GM12878 (cell line): Measurements from ENCODE around the gene UBE2QL1. TPM values are rescaled to one million over a fixed set of nuclear protein-coding genes. Genes with fewer than 3 reads are reported as not detected.

Experiments
- ATAC-seq: fragments of 200-7000 bp; cut with Tn5 transposase; 3 replicates; pipeline ENCODE4 v1.9.1; 2020; ENCODE audit warnings: mild to moderate bottlenecking, moderate library complexity
- BruUV-seq: library from RNA; stranded (reverse); fragments of 400-500 nt; replicated peaks from 2 replicates; lab custom pipeline; 2021; lab: Mats Ljungman, UMichigan
- CTCF ChIA-PET: fragments of 300-600 bp; sonication (Branson Sonifier 250); formaldehyde crosslinking; extraction: SDS; loops from one replicate; lab custom pipeline; 2021; ENCODE audit warnings: inconsistent platforms; lab: Yijun Ruan, JAX
- POLR2A ChIA-PET: fragments of 350-600 bp; formaldehyde crosslinking; extraction: SDS; loops from one replicate; lab custom pipeline; 2021; ENCODE audit warnings: inconsistent platforms; lab: Charles Lee
- RAD21 ChIA-PET: fragments of 300-600 bp; sonication (Branson Sonifier 250); formaldehyde crosslinking; loops from one replicate; lab custom pipeline; 2023; ENCODE audit warnings: antibody characterized with exemption; ENCODE audit not compliant: unreplicated experiment; lab: Charles Lee
- SMC1A ChIA-PET: fragments of 300-600 bp; sonication (Branson Sonifier 250); formaldehyde crosslinking; loops from one replicate; lab custom pipeline; 2023; ENCODE audit not compliant: unreplicated experiment, uncharacterized antibody; lab: Charles Lee
- DNase-seq: peaks from one replicate; pipeline ENCODE4 v3.0.0-alpha.2; 2011; ENCODE audit warnings: low read depth, low spot score
- FAIRE-seq: peaks from 3 replicates; lab custom pipeline; 2011; peaks lifted over from hg19 to GRCh38; lab: Jason Lieb, UNC
- H2AFZ ChIP-seq: 2 replicates; pipeline ENCODE4 v1.6.0; 2011; ENCODE audit warnings: low read depth, low read length, control low read depth; ENCODE audit not compliant: control insufficient read depth
- H3K27ac ChIP-seq: 2 replicates; pipeline ENCODE4 v1.5.1; 2011; ENCODE audit warnings: control low read depth; ENCODE audit not compliant: control insufficient read depth, insufficient read depth
- H3K27me3 ChIP-seq, 2 experiments: replicated peaks in 1 of 2; 2 replicates each; pipeline versions ENCODE4 v1.6.0 to v1.6.1; 2011; ENCODE audit warnings: low read length in 1 of 2; ENCODE audit not compliant: control insufficient read depth in 2 of 2, insufficient read depth in 2 of 2
- H3K36me3 ChIP-seq, 2 experiments: 2 replicates each; pipeline ENCODE4 v1.5.1; 2011; ENCODE audit warnings: low read length in 1 of 2; ENCODE audit not compliant: control insufficient read depth in 2 of 2, insufficient read depth in 2 of 2
- H3K4me1 ChIP-seq: 2 replicates; pipeline ENCODE4 v1.6.1; 2011; ENCODE audit warnings: mild to moderate bottlenecking, low read length, moderate library complexity, mixed read lengths; ENCODE audit not compliant: control insufficient read depth, insufficient read depth
- H3K4me2 ChIP-seq: 2 replicates; pipeline ENCODE4 v1.6.0; 2011; ENCODE audit warnings: control low read depth; ENCODE audit not compliant: control insufficient read depth, insufficient read depth
- H3K4me3 ChIP-seq: fragments of 200-600 bp; sonication (generic); 2 replicates; pipeline ENCODE4 v1.5.1; 2016
- H3K79me2 ChIP-seq: 2 replicates; pipeline ENCODE4 v1.6.0; 2011; ENCODE audit warnings: low read length; ENCODE audit not compliant: control insufficient read depth, insufficient read depth
- H3K9ac ChIP-seq: 2 replicates; pipeline ENCODE4 v1.8.0; 2011; ENCODE audit warnings: low read length, control low read depth, mixed read lengths; ENCODE audit not compliant: control insufficient read depth, insufficient read depth
- H3K9me3 ChIP-seq: replicated peaks from 3 replicates; pipeline ENCODE4 v1.5.1; 2011; ENCODE audit warnings: mild to moderate bottlenecking, low read length; ENCODE audit not compliant: control insufficient read depth, insufficient read depth
- H4K20me1 ChIP-seq: 2 replicates; pipeline ENCODE4 v1.6.0; 2011; ENCODE audit not compliant: control insufficient read depth, insufficient read depth
- CHD4 ChIP-seq: fragments of 200-600 bp; sonication (generic); IDR thresholded peaks from 2 replicates; pipeline ENCODE4 v1.6.1; 2016; ENCODE audit warnings: mild to moderate bottlenecking
- NFYB ChIP-seq: IDR thresholded peaks from 2 replicates; pipeline ENCODE4 v1.6.1; 2011; ENCODE audit warnings: low read depth, mild to moderate bottlenecking, low read length, improper control_type of control experiment, moderate library complexity; ENCODE audit not compliant: insufficient read depth
- WGBS: methylation state at CpG from one replicate; pipeline ENCODE4 v1.1.6; 2016; ENCODE audit warnings: low lambda C conversion rate; ENCODE audit not compliant: insufficient replicate concordance, insufficient coverage; ENCODE audit errors: missing lambda C conversion rate; 5-methylcytosine and 5-hydroxymethylcytosine counted together
- in situ Hi-C: fragments of 300-500 bp; cut with MboI; formaldehyde crosslinking; loops from 9 replicates; pipeline ENCODE4 v1.14.3; 2018; ENCODE audit warnings: mixed read lengths
- intact Hi-C: fragments of 100-400 bp; cut with micrococcal nuclease; formaldehyde crosslinking; loops from one replicate; pipeline ENCODE4 v1.14.2; 2022; ENCODE audit not compliant: unreplicated experiment
- polyA plus RNA-seq, 11 experiments: library from polyadenylated mRNA; depleted of rRNA in 4 of 11; unstranded in 6 of 11; stranded (reverse) in 5 of 11; fragments of >200 nt; fragmentation: Nextera tagmentation in 4 of 11; fragmentation: Illumina TruSeq in 1 of 11; extraction: Ambion mirVana in 4 of 11; extraction: Trizol in 1 of 11; gene quantifications; 1 replicate in 1 of 11; 2 replicates in 10 of 11; pipeline versions ENCODE4 v1.2.1 to v1.2.3, GENCODE V29; 2011 to 2016; ENCODE audit warnings: inconsistent platforms in 2 of 11, missing spikeins in 2 of 11, low read depth in 1 of 11
- total RNA-seq, 4 experiments: library from RNA; depleted of rRNA in 3 of 4; stranded (reverse); fragments of >200 nt in 3 of 4; fragmentation: Illumina TruSeq in 1 of 4; extraction: Trizol in 1 of 4; gene quantifications; 2 replicates each; pipeline versions ENCODE4 v1.2.1 to v1.2.3, GENCODE V29; 2013 to 2021
- TF ChIP-seq, protein P1 (sequence below): fragments of 450-650 bp; IDR thresholded peaks from 2 replicates; pipeline ENCODE4 v1.6.1; 2017; ENCODE audit warnings: antibody characterized with exemption, mild to moderate bottlenecking, moderate library complexity

The UBE2QL1 gene
- total and polyA plus RNA-seq, 10 of the 15 experiments (the other 5 are each of a cell fraction or from before 2014, with no cell fraction given): 0.03 to 0.62 (median 0.04) TPM; not detected in 6

DNA sequence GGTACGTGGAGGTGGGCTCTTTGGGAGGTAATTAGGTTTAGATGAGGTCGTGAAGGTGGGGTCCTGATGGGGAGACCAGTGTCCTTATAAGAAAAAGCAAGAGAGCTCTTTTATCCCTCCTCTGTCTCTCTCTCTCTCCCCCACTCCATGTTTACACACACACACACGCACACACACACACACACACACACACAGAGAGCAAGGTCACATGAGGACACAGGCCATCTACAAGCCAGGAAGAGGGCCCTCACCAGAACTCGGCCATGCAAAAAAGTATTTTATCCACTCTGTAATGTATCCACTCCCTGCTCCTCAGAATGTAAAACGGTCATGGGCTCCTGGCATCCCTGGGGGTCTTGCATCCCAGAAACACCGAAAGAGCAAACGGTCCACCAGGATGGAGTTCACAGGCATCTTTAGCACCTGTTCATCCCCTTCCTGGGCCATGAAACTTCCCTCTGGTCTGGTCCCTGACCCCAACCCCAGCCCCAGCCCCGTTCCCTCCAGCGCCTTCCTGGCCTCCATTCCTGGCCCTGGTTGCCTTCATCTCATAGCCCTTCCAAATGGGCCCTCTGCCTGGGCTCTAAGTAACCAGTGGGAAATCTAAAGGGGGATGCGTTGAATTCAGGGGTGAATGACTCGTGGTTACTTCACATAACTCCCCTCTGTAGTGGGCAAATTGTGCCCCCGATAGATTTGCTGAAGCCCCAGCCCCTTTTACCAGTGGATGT lies 95.3 kb downstream of the UBE2QL1 start:
- DNase-seq (no peak), ATAC-seq (no peak), FAIRE-seq (no peak)
- no TSS peak for BruUV-seq
- WGBS: 26% methylated on average over 11 of the region's 12 CpGs
- H3K4me2 ChIP-seq: no peak overlapping the region
- in situ Hi-C loops (no loop called here), intact Hi-C loops (no loop called here)
- no peaks in the 10 kb centered on the region for H3K4me1 ChIP-seq
- peaks cover 1% of the 10 kb centered on the region; the same call in 1 of the 3 replicates for H3K9me3 ChIP-seq
- no peak for TF ChIP-seq NFYB
- no peak for TF ChIP-seq CHD4
- TF ChIP-seq, protein P1, sequence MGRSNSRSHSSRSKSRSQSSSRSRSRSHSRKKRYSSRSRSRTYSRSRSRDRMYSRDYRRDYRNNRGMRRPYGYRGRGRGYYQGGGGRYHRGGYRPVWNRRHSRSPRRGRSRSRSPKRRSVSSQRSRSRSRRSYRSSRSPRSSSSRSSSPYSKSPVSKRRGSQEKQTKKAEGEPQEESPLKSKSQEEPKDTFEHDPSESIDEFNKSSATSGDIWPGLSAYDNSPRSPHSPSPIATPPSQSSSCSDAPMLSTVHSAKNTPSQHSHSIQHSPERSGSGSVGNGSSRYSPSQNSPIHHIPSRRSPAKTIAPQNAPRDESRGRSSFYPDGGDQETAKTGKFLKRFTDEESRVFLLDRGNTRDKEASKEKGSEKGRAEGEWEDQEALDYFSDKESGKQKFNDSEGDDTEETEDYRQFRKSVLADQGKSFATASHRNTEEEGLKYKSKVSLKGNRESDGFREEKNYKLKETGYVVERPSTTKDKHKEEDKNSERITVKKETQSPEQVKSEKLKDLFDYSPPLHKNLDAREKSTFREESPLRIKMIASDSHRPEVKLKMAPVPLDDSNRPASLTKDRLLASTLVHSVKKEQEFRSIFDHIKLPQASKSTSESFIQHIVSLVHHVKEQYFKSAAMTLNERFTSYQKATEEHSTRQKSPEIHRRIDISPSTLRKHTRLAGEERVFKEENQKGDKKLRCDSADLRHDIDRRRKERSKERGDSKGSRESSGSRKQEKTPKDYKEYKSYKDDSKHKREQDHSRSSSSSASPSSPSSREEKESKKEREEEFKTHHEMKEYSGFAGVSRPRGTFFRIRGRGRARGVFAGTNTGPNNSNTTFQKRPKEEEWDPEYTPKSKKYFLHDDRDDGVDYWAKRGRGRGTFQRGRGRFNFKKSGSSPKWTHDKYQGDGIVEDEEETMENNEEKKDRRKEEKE: no peak
- peaks cover 0 to 1% of the 10 kb centered on the region in 2 experiments; a peak in 2 of 4 replicates for H3K27me3 ChIP-seq
- CTCF ChIA-PET: no interaction called here
- no peaks in the 10 kb centered on the region for H4K20me1 ChIP-seq
- no peaks in the 10 kb centered on the region for H3K36me3 ChIP-seq
- no peaks in the 10 kb centered on the region for H3K79me2 ChIP-seq
- no peak overlapping the region for H3K9ac ChIP-seq
- RAD21 ChIA-PET: no interaction called here
- H3K27ac ChIP-seq: no peak overlapping the region
- SMC1A ChIA-PET: no interaction called here
- H3K4me3 ChIP-seq: no peak overlapping the region
- no peak overlapping the region for H2AFZ ChIP-seq
- POLR2A ChIA-PET: no interaction called here

Other genes with a start within 250 kb of the UBE2QL1 start
- gene MED10, start 70.3 kb upstream of the UBE2QL1 start, total RNA-seq (2014; rRNA removed): 20.3 and 28.6 TPM in 2 replicates
- gene MED10, start 70.3 kb upstream of the UBE2QL1 start, total RNA-seq (2014; rRNA removed; fragmentation: Illumina TruSeq; extraction: Trizol): 19.4 and 21.2 TPM in 2 replicates
- gene MED10, start 70.3 kb upstream of the UBE2QL1 start, total RNA-seq (2021): 39.5 and 42.6 TPM in 2 replicates
- 56.0 and 60.3 TPM in 2 replicates for gene MED10, start 70.3 kb upstream of the UBE2QL1 start, polyA plus RNA-seq (2011; rRNA removed)
- gene MED10, start 70.3 kb upstream of the UBE2QL1 start, polyA plus RNA-seq (2014; fragmentation: Illumina TruSeq; extraction: Trizol): 36.4 and 43.7 TPM in 2 replicates
- gene MED10, start 70.3 kb upstream of the UBE2QL1 start, polyA plus RNA-seq (2014; fragmentation: Nextera tagmentation; extraction: Ambion mirVana): 10 to 100 TPM; 37.1 to 49.5 TPM
- gene MED10, start 70.3 kb upstream of the UBE2QL1 start, polyA plus RNA-seq (2014; rRNA removed): 53.1 and 54.8 TPM in 2 replicates
- gene MED10, start 70.3 kb upstream of the UBE2QL1 start, polyA plus RNA-seq (2016; fragmentation: Nextera tagmentation; extraction: Ambion mirVana): 100 to 1,000 TPM; 103 to 111 TPM
- gene NSUN2, start 184.2 kb downstream of the UBE2QL1 start, total RNA-seq (2014; rRNA removed): 83.2 and 84.7 TPM in 2 replicates
- 77.2 and 83.0 TPM in 2 replicates for gene NSUN2, start 184.2 kb downstream of the UBE2QL1 start, total RNA-seq (2014; rRNA removed; fragmentation: Illumina TruSeq; extraction: Trizol)
- gene NSUN2, start 184.2 kb downstream of the UBE2QL1 start, total RNA-seq (2021): 80.2 and 90.9 TPM in 2 replicates
- 89.9 and 94.7 TPM in 2 replicates for gene NSUN2, start 184.2 kb downstream of the UBE2QL1 start, polyA plus RNA-seq (2011; rRNA removed)
- gene NSUN2, start 184.2 kb downstream of the UBE2QL1 start, polyA plus RNA-seq (2014; fragmentation: Illumina TruSeq; extraction: Trizol): 91.1 and 99.8 TPM in 2 replicates
- 10 to 100 TPM in 1 of 2 experiments, 1 to 10 TPM in 1; 8.0 to 10.8 TPM for gene NSUN2, start 184.2 kb downstream of the UBE2QL1 start, polyA plus RNA-seq (2014; fragmentation: Nextera tagmentation; extraction: Ambion mirVana)
- 91.2 and 97.9 TPM in 2 replicates for gene NSUN2, start 184.2 kb downstream of the UBE2QL1 start, polyA plus RNA-seq (2014; rRNA removed)
- 100 to 1,000 TPM; 104 to 112 TPM for gene NSUN2, start 184.2 kb downstream of the UBE2QL1 start, polyA plus RNA-seq (2016; fragmentation: Nextera tagmentation; extraction: Ambion mirVana)
- gene SRD5A1, start 184.6 kb downstream of the UBE2QL1 start, total RNA-seq (2014; rRNA removed): 7.5 and 11.7 TPM in 2 replicates
- 4.7 and 4.9 TPM in 2 replicates for gene SRD5A1, start 184.6 kb downstream of the UBE2QL1 start, total RNA-seq (2014; rRNA removed; fragmentation: Illumina TruSeq; extraction: Trizol)
- gene SRD5A1, start 184.6 kb downstream of the UBE2QL1 start, total RNA-seq (2021): 13.9 and 20.1 TPM in 2 replicates
- 12.6 and 12.9 TPM in 2 replicates for gene SRD5A1, start 184.6 kb downstream of the UBE2QL1 start, polyA plus RNA-seq (2011; rRNA removed)
- 5.3 and 8.1 TPM in 2 replicates for gene SRD5A1, start 184.6 kb downstream of the UBE2QL1 start, polyA plus RNA-seq (2014; fragmentation: Illumina TruSeq; extraction: Trizol)
- 1 to 10 TPM in 1 of 2 experiments, under 1 TPM in 1; 0.76 to 2.0 TPM for gene SRD5A1, start 184.6 kb downstream of the UBE2QL1 start, polyA plus RNA-seq (2014; fragmentation: Nextera tagmentation; extraction: Ambion mirVana)
- gene SRD5A1, start 184.6 kb downstream of the UBE2QL1 start, polyA plus RNA-seq (2014; rRNA removed): 17.0 and 17.9 TPM in 2 replicates
- gene SRD5A1, start 184.6 kb downstream of the UBE2QL1 start, polyA plus RNA-seq (2016; fragmentation: Nextera tagmentation; extraction: Ambion mirVana): 10 to 100 TPM; 15.0 to 16.5 TPM